A549 (cell line): Measurements from ENCODE around the gene CTNNBIP1.

Experiments
- BHLHE40 ChIP-seq: IDR thresholded peaks from 2 replicates; pipeline ENCODE4 v1.6.1; 2012; ENCODE audit warnings: low read depth, low read length, inconsistent platforms
- CEBPB ChIP-seq, 2 experiments: fragments of >200 bp in 1 of 2; sonication (Bioruptor Twin) in 1 of 2; formaldehyde crosslinking in 1 of 2; IDR thresholded peaks; 2 replicates each; pipeline ENCODE4 v1.6.1; 2012 to 2016
- CTCF ChIP-seq: fragments of >200 bp; sonication (Bioruptor Twin); formaldehyde crosslinking; IDR thresholded peaks from 3 replicates; pipeline ENCODE4 v1.5.1; 2016
- EP300 ChIP-seq, 2 experiments: fragments of >200 bp; sonication (Bioruptor Twin); formaldehyde crosslinking; IDR thresholded peaks; 2 replicates in 1 of 2; 3 replicates in 1 of 2; pipeline ENCODE4 v1.6.1; 2016 to 2017
- FOSL2 ChIP-seq, 2 experiments: fragments of 450-650 bp in 1 of 2; fragments of >200 bp in 1 of 2; sonication (Bioruptor Twin) in 1 of 2; formaldehyde crosslinking; IDR thresholded peaks; 2 replicates each; pipeline versions ENCODE4 v1.5.0 to v1.6.1; 2016 to 2020; ENCODE audit warnings: mild to moderate bottlenecking in 1 of 2, moderate library complexity in 1 of 2
- HOXA7 ChIP-seq: fragments of 250-450 bp; sonication (Bioruptor Pico); IDR thresholded peaks from 2 replicates; pipeline ENCODE4 v1.5.0; 2020; ENCODE audit warnings: mild to moderate bottlenecking, moderate library complexity
- MAFK ChIP-seq: fragments of 450-650 bp; IDR thresholded peaks from 2 replicates; pipeline ENCODE4 v1.6.1; 2014; ENCODE audit not compliant: partially characterized antibody
- POLR2A ChIP-seq: IDR thresholded peaks from 2 replicates; pipeline ENCODE4 v1.6.1; 2012; ENCODE audit warnings: mild to moderate bottlenecking, low read length
- RARB ChIP-seq: fragments of 250-450 bp; sonication (Bioruptor Pico); IDR thresholded peaks from 2 replicates; pipeline ENCODE4 v1.8.0; 2021; ENCODE audit warnings: mild to moderate bottlenecking, moderate library complexity
- RFX5 ChIP-seq: fragments of 450-650 bp; IDR thresholded peaks from 2 replicates; pipeline ENCODE4 v1.7.1; 2014; ENCODE audit warnings: antibody characterized with exemption, mild to moderate bottlenecking, moderate library complexity
- USF2 ChIP-seq: fragments of 450-650 bp; IDR thresholded peaks from 2 replicates; pipeline ENCODE4 v1.6.1; 2014; ENCODE audit warnings: antibody characterized with exemption
- ZC3H11A ChIP-seq: fragments of 450-650 bp; IDR thresholded peaks from 2 replicates; pipeline ENCODE4 v1.6.1; 2014; ENCODE audit warnings: antibody characterized with exemption, mild to moderate bottlenecking
- TF ChIP-seq, protein P1 (sequence below): IDR thresholded peaks from 2 replicates; pipeline ENCODE4 v1.6.1; 2012

DNA sequence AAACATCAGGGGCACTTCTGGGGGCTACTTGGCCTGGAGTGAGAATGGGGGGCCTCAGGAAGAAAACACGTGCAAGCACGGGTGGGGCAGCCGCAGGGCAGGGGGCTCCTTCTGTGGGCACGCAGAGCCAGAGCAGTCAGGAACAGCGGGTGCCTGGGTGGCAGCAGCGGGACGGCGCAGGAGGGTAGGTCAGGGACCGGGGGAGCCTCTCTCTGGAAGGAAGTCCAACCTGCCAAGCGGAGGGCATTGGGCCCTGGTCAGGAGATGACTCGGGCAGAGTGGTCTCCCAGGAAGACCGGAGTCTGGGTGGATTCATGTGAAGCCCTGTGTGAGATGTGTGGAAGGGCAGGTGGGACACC, 27.1 kb downstream of the CTNNBIP1 start:
- TF ChIP-seq CTCF = no peak
- no peak for TF ChIP-seq POLR2A
- TF ChIP-seq CEBPB (IDR thresholded peaks at IDR 0.05) = no peak
- TF ChIP-seq MAFK = no peak
- TF ChIP-seq USF2 = no peak
- no peak for TF ChIP-seq BHLHE40
- TF ChIP-seq FOSL2 (IDR thresholded peaks at IDR 0.05) = no peak
- no peak for TF ChIP-seq FOSL2 (CRISPR knock-in tag; IDR thresholded peaks at IDR 0.05)
- no peak for TF ChIP-seq ZC3H11A
- TF ChIP-seq RARB (CRISPR knock-in tag) = no peak
- TF ChIP-seq, protein P1, sequence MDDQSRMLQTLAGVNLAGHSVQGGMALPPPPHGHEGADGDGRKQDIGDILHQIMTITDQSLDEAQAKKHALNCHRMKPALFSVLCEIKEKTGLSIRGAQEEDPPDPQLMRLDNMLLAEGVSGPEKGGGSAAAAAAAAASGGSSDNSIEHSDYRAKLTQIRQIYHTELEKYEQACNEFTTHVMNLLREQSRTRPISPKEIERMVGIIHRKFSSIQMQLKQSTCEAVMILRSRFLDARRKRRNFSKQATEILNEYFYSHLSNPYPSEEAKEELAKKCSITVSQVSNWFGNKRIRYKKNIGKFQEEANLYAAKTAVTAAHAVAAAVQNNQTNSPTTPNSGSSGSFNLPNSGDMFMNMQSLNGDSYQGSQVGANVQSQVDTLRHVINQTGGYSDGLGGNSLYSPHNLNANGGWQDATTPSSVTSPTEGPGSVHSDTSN = no peak
- no peak for TF ChIP-seq EP300 (IDR thresholded peaks at IDR 0.05)
- no peak for TF ChIP-seq HOXA7
- TF ChIP-seq RFX5 = no peak
